OCI-M2 (cell line): ENCODE measurements around the gene CKAP4.

Experiments
- DNase-seq: peaks from one replicate; lab custom pipeline; 2025; ENCODE audit not compliant: unreplicated experiment; lab: John Stamatoyannopoulos, UW

Gene CKAP4

DNA sequence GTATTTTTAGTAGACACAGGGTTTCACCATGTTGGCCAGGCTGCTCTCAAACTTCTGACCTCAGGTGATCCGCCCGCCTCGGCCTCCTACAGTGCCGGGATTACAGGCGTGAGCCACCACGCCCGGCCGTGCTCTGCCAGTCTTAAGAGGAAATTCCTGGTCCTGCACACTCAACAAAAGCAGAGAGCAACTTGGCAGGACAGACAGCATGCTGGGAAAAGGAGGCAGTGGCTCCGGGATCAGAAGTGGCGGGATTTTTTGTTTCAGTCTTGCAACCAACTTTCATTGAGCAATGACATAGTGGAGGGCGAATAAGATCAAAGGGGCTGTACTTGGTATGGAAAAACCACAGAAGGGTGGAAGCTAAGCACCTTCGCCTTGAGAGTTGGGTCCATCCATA lies 2.1 kb downstream of the CKAP4 start:
- no peak for DNase-seq

DNA sequence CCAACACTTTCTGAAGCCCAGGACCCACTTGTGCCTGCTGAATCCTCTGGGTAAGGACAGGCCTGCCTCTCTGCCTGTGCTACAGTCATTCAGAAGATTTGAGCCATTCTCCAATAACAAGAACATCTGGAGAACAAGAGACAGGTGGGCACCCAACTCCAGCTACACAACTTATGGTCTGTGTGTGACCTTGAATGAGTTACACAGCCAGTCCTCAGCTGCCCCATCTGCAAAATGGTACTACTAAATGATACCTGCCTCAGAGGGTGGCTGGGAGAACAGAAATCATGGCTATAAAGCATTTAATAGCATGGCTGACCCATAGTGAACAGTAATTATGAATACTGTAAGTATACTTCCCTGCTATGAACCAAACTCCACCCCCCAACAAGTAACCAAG lies 4.2 kb downstream of the CKAP4 start:
- no peak for DNase-seq

DNA sequence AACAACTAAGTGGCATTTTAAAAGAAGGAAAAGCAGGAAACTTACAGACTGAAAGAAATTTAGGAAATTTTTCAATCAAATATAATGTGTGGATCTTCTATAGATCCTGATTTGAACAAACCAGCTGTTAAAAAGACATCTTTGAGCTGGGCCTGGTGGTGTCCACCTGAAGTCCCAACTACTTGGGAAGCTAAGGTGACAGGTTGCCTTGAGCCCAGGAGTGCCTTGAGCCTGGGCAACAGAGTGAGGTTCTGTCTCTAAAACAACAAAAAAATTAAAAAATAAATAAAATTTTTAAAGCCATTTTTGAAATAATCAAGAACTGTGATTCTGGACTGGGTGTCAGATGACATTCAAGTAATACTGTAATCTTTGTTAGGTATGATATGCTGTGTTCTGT lies 7.0 kb downstream of the CKAP4 start:
- DNase-seq: no peak

DNA sequence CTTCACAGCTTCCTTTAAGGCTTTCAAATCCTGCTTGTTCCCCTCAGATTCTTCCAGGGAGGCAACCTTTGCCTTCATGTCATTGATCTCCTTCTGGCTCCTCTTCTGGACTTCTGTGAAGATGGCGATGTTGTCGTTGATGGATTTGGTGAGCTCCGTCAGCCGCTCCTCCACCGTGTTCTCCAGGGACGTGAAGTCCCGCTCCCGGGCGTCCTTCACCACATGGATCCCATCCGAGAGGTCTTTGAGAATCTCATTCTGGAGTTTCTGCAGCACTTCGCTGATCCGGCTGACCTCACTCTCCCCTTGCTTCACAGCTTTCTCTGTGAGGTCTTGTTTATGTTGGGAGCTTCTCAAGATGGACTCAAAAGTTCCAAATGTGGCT lies 7.9 kb downstream of the CKAP4 start:
- DNase-seq: no peak

DNA sequence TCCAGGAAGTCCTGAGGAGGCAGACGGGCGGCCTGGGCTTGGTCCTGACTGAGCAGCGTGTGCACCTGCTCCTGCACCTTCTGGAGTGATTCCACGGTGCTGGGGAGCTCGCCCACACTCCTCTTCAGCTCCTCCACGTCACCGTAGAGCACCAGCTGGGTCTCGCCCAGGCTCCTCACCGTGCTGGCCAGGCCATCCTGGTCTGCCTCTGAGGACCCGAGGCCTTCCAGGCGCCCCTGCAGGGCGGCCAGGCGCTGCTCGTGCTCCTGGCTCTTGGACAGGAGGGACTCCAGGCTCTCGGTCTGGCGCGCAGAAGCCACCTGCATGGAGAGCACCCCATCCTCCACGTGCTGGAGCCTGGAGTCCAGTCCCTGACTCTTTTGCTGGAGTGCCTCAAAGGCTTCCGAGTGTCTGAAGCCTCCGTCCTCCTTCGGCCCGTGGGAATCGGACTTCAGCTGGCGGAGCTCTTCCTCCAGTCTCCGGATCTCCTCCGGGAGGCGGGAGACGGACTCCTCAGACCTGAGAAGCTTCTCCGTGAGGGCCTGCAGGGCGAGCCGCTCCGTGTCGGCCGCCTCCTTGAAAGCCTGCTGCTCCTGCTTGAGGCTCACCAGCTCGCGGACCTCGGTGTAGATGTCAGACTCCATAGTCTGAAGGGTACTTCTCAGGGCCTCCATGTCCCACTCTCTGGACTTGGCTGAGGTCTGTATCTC lies 8.4 kb downstream of the CKAP4 start:
- DNase-seq: no peak

DNA sequence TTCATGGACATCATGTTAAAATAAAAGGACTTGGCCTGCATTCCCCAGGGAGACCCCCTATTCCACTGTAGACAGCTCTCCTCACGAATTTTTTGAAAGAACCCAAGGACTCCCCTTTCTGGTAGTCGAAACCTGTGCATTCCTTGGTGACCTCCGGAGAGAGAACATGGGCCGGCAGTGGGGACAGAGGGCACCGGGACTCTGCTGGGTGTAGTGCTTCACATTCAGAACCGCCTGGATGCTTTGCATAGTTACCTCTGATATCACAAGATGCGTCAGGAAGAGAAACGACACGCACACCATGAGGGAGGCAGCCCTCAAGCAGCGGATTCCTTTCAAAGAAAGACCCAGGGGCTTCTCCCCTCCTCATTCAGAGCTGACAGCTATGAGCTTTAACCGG lies 9.7 kb downstream of the CKAP4 start:
- no peak for DNase-seq

DNA sequence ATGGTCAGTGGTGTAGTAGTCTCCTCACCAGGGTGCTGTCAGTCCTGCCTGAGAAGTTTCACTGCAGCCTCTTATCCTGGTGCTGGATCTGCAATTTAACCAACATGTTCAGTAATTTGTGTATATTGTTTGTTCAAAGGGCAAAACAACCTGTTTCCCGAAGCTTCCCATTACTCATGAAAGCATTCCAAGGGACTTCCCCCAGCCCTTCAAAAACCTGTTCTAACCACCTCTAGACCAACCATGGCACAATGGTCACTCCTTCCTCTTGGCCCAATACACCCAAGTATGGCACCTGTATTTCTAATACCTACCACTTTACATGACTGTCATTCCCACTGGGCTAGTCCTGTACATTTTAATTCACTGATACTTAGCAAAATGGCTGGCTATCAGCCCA lies 12.1 kb downstream of the CKAP4 start:
- DNase-seq: no peak

DNA sequence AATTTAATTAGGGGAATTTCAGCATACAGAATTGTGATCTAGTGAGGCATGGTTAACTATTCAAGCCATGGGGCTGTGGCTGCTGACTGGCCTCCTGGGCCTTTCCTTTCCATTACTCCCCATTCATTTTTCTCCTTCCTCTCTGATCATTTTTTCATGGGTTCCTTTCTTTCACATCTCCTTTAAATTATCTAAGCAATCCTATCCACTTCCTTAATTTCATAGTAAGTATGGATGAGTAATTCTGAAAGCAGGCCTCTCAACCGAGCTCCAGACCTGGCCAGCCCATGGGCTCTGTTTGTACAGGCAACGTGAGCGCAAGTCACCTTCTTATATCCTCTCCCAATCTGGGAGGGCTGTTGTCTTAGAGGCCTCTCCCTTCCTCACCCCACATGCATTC lies 13.4 kb downstream of the CKAP4 start:
- DNase-seq: no peak

DNA sequence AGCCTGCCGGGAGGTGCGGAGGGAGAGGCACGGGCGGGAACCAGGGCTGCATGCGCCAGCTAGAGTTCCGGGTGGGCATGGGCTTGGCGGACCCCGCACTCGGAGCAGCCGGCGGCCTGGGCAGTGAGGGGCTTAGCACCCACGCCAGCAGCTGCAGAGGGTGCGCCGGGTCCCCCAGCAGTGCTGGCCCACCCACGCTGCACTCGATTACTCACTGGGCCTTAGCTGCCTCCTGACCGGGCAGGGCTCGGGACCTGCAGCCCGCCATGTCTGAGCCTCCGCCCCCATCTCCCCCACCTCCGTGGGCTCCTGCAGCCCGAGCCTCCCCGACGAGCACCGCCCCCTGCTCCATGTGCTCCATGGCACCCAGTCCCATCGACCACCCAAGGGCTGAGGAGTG lies 14.8 kb downstream of the CKAP4 start:
- no peak for DNase-seq

DNA sequence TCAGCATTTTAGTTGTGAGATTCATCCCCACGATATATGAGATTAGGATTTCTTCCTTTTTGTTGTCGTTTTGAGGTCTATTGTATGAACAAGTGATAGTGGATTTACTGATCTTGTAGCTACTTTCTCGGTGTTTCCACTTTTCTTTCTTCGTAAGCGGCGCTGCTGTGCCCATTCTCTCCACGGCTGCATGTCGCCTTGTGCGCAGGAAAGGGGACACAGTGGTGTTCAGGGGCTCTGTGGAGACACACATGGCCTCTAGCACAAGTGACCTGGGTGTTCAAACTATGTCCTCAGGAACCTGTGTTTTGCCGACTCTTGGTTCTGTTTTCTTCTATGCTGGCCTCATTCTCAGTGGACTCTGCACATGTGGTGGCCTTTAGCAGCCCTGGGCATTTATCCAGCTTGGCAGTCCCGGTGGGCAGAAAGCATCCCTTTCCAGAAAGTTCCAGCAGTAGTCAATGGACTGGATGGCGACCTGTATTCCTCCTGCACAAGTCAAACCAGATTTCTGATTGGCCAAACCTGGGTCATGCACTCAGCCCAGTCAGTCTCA lies 18.7 kb downstream of the CKAP4 start:
- DNase-seq: no peak

DNA sequence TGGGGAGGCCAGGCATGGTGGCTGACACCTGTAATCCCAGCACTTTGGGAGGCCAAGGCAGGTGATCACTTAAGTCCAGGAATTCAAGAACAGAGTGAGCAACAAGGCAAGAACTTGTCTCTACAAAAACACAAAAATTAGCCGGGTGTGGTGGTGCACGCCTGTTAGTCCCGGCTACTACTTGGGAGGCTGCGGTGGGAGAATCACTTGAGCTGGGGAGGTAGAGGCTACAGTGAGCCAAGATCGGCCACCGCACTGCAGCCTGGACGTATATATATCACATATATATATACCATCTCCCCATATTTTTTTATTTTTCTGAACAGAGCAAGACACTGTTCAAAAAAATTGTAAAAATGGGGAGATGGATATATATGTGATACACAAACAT lies 19.5 kb downstream of the CKAP4 start:
- no peak for DNase-seq

DNA sequence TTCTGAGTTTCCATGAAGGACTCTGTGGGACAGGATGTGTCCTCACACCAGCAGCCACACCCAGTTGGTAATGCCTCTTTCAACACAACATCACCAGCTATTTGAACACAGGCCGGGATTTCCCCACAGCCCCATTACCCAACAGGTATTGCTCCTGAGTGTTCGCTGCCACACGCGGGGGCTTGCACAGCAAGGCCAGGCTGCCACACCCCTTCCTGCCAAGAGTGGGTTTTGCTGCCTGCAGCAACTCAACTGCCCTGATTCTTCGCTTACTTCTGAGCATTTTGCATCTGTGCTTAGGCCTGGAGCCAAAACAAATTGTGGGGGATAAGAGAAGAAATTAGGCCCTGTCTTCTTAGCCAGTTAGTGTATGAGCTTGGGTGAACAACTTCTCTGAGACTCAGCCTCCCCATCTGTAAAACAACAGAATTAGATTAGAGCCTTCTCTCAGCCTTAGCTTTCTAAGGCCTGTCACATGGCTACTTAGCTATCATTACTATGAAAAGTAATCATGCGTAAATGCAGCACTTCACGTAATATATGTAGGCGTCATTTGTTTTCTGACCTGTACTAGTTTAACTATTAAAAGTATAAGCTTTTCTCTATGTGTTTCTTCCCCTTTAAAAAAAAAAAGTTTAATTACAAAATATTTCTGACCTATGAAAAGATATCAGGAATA lies 20.0 kb downstream of the CKAP4 start:
- no peak for DNase-seq

DNA sequence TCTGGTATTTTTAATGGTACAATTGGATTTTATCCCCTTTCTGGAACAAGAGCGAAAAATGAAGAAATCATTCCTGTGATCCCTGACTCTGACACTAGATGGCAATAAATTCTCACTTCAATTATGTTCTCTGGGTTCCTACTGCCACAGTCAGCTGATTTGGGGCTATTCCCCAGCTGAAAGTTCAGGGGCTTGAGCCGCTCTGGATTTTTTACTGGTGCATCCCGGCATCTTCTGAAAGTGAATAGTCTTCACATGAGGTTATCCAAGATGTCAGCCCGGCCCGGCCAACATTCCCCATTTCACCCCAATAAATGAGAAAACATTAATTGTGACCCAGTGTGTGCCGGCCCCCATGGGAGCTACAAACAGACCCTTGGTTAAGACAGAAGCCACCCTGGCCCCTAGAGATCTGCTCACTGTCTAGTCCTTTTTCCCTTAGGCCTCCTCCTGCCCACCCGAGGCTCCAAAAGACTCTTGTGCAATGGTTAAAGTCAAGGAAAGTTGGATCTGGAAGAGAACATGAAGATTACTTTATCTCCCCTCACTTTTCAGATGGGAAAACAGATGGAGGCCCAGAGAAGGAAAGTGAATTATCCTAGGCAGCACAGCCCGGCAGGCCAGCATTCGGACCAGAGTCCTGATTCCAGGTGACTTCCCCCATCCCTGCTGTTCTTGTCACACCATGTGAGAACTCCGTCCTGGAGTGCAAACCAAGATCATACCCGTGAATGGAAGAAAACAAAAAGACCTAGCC lies 20.8 kb downstream of the CKAP4 start:
- DNase-seq: peak; percentile 29

DNA sequence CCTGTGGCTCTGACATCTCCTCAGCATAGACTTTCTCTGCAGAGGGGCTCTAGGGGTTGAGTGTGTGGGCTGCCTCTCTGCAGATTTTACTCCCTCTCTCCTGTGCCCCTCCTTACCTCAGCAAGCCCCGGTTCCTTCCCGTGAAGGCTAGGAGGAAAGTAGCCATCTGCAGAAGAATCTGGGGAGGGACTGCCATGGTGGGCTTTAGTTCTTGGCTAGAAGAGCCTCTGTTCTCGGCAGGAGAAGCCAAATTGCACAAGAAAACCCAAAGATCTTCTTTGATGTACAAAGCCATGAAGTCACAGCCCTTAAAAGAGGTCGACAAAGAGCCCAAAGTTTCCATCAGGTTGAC lies 23.5 kb downstream of the CKAP4 start:
- DNase-seq: no peak

DNA sequence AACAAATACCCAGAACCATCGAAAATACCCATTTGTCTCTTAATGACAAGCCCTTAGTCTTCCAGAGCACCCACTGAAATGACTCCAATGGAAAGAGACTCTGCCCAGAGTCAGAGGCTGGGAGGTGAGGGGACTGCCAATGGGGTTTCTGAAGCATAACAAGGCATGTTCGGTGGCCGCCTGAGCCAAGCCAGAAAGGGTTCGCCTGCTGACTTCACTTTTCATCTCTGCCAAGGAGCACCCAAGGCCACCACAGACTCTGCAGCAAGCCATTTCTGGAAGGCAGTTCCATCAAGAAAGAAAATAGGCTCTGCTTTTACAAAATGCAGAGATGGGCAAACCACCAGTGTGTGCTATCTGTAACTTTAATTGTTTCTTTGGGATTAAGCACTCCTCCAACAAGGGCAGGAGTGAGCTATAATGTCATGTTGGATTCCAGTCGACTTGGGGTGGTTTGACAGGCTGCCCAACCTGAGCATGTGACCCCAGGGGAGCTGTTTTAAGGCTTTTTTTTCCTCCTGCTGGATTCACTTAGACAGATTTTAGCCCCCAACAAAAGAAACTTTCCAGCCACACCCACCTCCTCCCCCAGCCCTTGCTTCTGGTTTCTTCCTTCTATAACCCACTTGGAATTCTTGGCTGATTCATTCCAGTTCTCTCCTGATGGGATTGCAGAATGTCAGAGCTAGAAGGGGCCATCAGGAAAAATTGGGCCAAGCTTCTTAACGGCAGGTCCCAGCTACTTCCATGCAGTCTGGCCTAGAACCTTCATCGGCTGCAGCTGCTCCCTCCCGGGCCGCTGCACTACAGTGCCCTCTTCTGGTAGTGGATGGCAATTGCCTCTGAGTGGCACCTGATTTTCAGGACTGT lies 24.1 kb downstream of the CKAP4 start:
- no peak for DNase-seq

DNA sequence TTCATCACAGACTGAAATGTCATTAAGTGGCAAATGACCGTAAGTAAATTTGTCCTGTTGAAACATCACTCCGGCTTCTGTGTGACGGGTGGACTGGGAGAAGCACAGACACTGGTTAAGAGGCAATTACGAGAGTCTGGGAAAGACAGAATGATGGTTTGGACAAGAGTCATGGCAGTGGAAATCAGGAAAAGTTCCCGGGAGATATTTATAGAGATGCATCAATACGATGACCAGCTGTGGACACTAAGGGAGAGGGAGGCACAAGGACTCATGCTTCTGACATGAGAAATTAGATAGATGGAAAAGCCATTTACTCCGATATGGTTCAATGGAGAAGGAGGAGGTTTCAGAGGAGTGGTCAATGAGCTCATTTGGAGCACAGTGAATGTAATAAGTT lies 27.3 kb downstream of the CKAP4 start:
- DNase-seq: no peak

DNA sequence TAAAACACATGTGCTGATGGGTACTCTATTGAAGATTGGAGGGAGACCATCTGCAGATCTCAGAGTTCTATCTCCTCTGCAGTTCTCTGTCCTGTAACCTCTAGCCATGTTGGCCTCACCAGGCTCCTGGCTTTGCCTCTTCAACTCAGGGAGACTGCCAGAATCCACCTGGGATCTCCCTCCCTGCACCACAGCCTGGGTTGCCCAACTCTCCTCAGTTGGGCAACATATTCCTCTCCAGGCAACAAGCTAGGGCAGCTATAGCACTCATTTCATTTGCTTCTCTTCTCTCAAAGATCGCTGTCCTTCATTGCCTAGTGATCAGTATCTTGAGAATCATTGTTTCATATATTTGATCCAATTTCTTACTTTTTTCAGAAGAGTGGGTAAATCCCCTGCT lies 28.8 kb downstream of the CKAP4 start:
- no peak for DNase-seq

DNA sequence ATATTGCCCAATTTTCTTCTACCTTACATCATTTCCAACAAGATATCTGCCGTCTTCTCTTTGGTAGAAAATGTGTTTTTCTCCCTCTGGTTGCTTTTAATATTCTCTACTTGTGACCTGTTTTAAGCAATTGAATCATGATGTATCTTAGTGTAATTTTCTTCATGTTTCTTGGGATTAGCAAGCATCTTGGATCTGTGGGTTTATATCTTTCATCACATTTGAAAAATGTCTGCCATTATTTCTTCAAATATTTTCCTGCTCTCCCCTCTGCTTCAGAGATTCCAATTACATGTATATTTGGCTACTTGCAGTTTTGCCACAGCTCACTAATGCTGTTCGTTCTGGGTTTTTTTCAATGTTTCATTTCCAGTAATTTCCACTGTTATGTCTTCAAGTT lies 30.1 kb downstream of the CKAP4 start:
- no peak for DNase-seq

DNA sequence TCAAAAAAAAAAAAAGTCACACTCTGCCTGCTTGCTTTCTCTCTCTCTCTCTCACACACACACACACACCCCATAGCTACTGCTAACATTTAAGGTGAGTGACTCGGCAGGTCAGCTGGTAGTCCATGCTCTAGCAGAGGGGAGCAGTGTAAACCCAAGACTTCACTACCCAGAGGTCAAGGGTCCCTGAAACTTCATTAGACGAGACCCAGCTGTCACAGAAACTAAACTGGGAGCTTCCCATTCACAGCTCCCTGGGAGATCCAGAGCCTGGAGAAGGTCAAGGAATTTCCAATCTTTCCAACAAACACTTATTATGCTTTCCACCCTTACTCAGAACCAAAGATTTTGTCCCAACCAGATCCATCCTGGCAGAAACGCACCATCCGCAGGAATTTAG lies 33.2 kb downstream of the CKAP4 start:
- DNase-seq: no peak

DNA sequence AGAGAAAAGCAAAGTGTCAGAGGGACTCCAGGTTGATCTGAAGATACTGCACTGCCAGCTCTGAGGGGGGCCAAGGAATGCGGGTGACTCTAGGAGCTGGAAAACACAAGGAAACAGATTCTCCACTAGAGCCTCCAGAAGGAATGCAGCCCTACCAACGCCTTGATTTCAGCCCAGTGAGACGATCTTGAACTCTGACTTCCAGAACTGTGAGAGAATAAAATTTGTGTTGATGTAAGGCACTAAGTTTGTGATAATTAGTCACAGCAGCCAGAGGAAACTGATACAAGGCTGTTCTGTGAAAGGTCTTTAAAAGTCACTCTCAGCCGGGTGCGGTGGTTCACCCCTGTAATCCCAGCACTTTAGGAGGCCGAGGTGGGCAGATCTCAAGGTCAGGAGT lies 34.2 kb downstream of the CKAP4 start:
- DNase-seq: no peak

DNA sequence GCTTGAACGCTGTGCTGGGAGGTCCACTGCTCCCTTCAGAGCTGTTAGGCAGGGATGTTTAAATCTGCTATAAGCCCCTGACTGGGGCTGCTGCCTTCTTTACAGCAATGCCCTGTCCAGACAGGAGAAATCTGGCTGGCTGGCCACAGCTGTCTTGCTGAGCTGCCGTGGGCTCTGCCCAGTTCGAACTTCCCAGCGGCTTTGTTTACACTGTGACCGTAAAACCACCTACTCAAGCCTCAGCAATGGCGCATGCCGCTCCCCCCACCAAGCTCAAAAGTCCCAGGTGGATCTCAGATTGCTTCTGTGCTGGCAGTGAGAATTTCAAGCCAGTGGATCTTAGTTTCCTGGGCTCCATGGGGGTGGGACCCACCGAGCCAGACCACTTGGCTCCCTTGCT lies 35.8 kb downstream of the CKAP4 start:
- DNase-seq: no peak
